Neural progenitor cell (in vitro differentiated cells): Measurements from ENCODE around the gene SMARCA4. TPM values are rescaled to one million over a fixed set of nuclear protein-coding genes. Genes with fewer than 3 reads are reported as not detected.

ENCODE experiments used
- DNase-seq: peaks from one replicate; pipeline ENCODE4 v3.0.0-alpha.2; 2016; ENCODE audit warnings: low spot score
- H2AFZ ChIP-seq: fragments of 200-600 bp; sonication (generic); replicated peaks from 2 replicates; pipeline ENCODE4 v1.6.1; 2016; ENCODE audit warnings: antibody characterized with exemption
- H3F3A ChIP-seq: fragments of 200-600 bp; sonication (generic); 2 replicates; pipeline ENCODE4 v1.6.1; 2016; ENCODE audit warnings: antibody characterized with exemption, low read depth
- H3K27ac ChIP-seq: fragments of 200-600 bp; sonication (generic); 2 replicates; pipeline ENCODE4 v1.5.1; 2016; ENCODE audit warnings: mild to moderate bottlenecking
- H3K27me3 ChIP-seq: fragments of 200-600 bp; sonication (generic); 2 replicates; pipeline ENCODE4 v1.6.1; 2016; ENCODE audit warnings: mild to moderate bottlenecking, moderate library complexity
- H3K36me3 ChIP-seq: fragments of 200-600 bp; sonication (generic); 2 replicates; pipeline ENCODE4 v1.5.1; 2016
- H3K4me1 ChIP-seq: fragments of 200-600 bp; sonication (generic); 2 replicates; pipeline ENCODE4 v1.6.1; 2016; ENCODE audit warnings: mixed run types
- H3K4me2 ChIP-seq: fragments of 200-600 bp; sonication (generic); 2 replicates; pipeline ENCODE4 v1.6.1; 2016
- H3K4me3 ChIP-seq: fragments of 200-600 bp; sonication (generic); 2 replicates; pipeline ENCODE4 v1.5.1; 2016
- H3K79me2 ChIP-seq: fragments of 200-600 bp; sonication (generic); 2 replicates; pipeline ENCODE4 v1.6.1; 2016; ENCODE audit warnings: low read depth
- H3K9ac ChIP-seq: fragments of 200-600 bp; sonication (generic); 2 replicates; pipeline ENCODE4 v1.6.1; 2016
- H3K9me3 ChIP-seq: fragments of 200-600 bp; sonication (generic); 2 replicates; pipeline ENCODE4 v1.5.1; 2016; ENCODE audit warnings: low read depth
- H4K20me1 ChIP-seq: fragments of 200-600 bp; sonication (generic); 2 replicates; pipeline ENCODE4 v1.6.1; 2016; ENCODE audit warnings: low read depth
- H3K27ac Mint-ChIP-seq: 3 replicates; pipeline ENCODE4 v1.8.0; 2021; ENCODE audit warnings: mixed read lengths
- H3K27me3 Mint-ChIP-seq: 2 replicates; pipeline ENCODE4 v1.8.0; 2022; ENCODE audit warnings: low read depth, mild to moderate bottlenecking, inconsistent platforms, moderate library complexity, mixed read lengths; ENCODE audit not compliant: insufficient read depth
- H3K36me3 Mint-ChIP-seq: 3 replicates; pipeline ENCODE4 v1.8.0; 2021; ENCODE audit warnings: mixed read lengths
- H3K4me1 Mint-ChIP-seq: 3 replicates; pipeline ENCODE4 v1.8.0; 2021; ENCODE audit warnings: mixed read lengths
- H3K4me3 Mint-ChIP-seq: 3 replicates; pipeline ENCODE4 v1.8.0; 2021; ENCODE audit warnings: mild to moderate bottlenecking, moderate library complexity, mixed read lengths
- H3K9me3 Mint-ChIP-seq: 3 replicates; pipeline ENCODE4 v1.8.0; 2020; ENCODE audit warnings: mixed read lengths
- CTCF ChIP-seq: fragments of 200-600 bp; sonication (generic); IDR thresholded peaks from 2 replicates; pipeline ENCODE4 v1.5.1; 2017; ENCODE audit warnings: antibody characterized with exemption, mild to moderate bottlenecking
- EZH2 ChIP-seq: fragments of 200-600 bp; sonication (generic); IDR thresholded peaks from 2 replicates; pipeline ENCODE4 v1.6.1; 2017; ENCODE audit warnings: antibody characterized with exemption, mild to moderate bottlenecking, moderate library complexity
- EZH2phosphoT487 ChIP-seq: fragments of 200-600 bp; sonication (generic); IDR thresholded peaks from 2 replicates; pipeline ENCODE4 v1.6.1; 2017; ENCODE audit warnings: antibody characterized with exemption
- total RNA-seq: library from RNA; depleted of rRNA; stranded (reverse); fragments of >200 nt; gene quantifications from 2 replicates; pipeline ENCODE4 v1.2.3, GENCODE V29; 2015; ENCODE audit warnings: low replicate concordance

Gene SMARCA4
- total RNA-seq, 1 donor from 2014 or later, result 169 TPM

- H3K4me1 ChIP-seq, result no peaks in the 10 kb centered on the region
- peaks cover 22% of the 10 kb centered on the region for H3F3A ChIP-seq
- peaks cover 70% of the 10 kb centered on the region for H4K20me1 ChIP-seq
- Mint-ChIP-seq H3K27ac (no peak overlapping the region), H3K4me1 (no peaks in the 10 kb centered on the region), H3K9me3 (no peaks in the 10 kb centered on the region), H3K36me3 (peaks cover 28% of the 10 kb centered on the region), H3K27me3 (peaks cover 4% of the 10 kb centered on the region), H3K4me3 (no peak overlapping the region)
- TF ChIP-seq CTCF, result no peak
- TF ChIP-seq EZH2, result no peak
- no peak for TF ChIP-seq EZH2phosphoT487
- DNase-seq, result no peak
- peaks cover 59% of the 10 kb centered on the region for H3K79me2 ChIP-seq
- H3K27ac ChIP-seq, result no peak overlapping the region
- no peak overlapping the region for H2AFZ ChIP-seq
- H3K4me2 ChIP-seq, result no peak overlapping the region
- H3K27me3 ChIP-seq, result no peaks in the 10 kb centered on the region
- H3K9ac ChIP-seq, result no peak overlapping the region
- H3K36me3 ChIP-seq, result peaks cover 8% of the 10 kb centered on the region
- H3K4me3 ChIP-seq, result no peak overlapping the region
- H3K9me3 ChIP-seq, result no peaks in the 10 kb centered on the region
Measured at GRCh38 chr19:11105014-11105636, 144.3 kb downstream of the SMARCA4 start.

- Mint-ChIP-seq H3K27ac (no peak overlapping the region), H3K36me3 (peaks cover 32% of the 10 kb centered on the region), H3K9me3 (no peaks in the 10 kb centered on the region), H3K27me3 (peaks cover 4% of the 10 kb centered on the region), H3K4me3 (no peak overlapping the region), H3K4me1 (no peaks in the 10 kb centered on the region)
- Histone ChIP-seq H3K36me3 (peaks cover 8% of the 10 kb centered on the region), H3K4me1 (no peaks in the 10 kb centered on the region), H3K9ac (no peak overlapping the region), H3K27ac (no peak overlapping the region), H3K79me2 (peaks cover 55% of the 10 kb centered on the region), H3F3A (peaks cover 13% of the 10 kb centered on the region), H3K4me3 (no peak overlapping the region), H3K4me2 (no peak overlapping the region), H2AFZ (no peak overlapping the region), H3K9me3 (no peaks in the 10 kb centered on the region), H4K20me1 (peaks cover 69% of the 10 kb centered on the region), H3K27me3 (no peaks in the 10 kb centered on the region)
- no peak for DNase-seq
- TF ChIP-seq EZH2phosphoT487 (no peak), EZH2 (no peak), CTCF (no peak)
Measured at GRCh38 chr19:11106477-11106876, 145.6 kb downstream of the SMARCA4 start.

GRCh38 chr19:11108746-11109145 lies 147.9 kb downstream of the SMARCA4 start:
- no peak overlapping the region for H3K4me2 ChIP-seq
- no peaks in the 10 kb centered on the region for H3K4me1 Mint-ChIP-seq
- H3K79me2 ChIP-seq, result peaks cover 36% of the 10 kb centered on the region
- H3K27ac Mint-ChIP-seq, result no peak overlapping the region
- peaks cover 65% of the 10 kb centered on the region for H4K20me1 ChIP-seq
- no peaks in the 10 kb centered on the region for H3K9me3 Mint-ChIP-seq
- H3K27me3 Mint-ChIP-seq, result peaks cover 2% of the 10 kb centered on the region
- no peaks in the 10 kb centered on the region for H3K9me3 ChIP-seq
- H3K4me1 ChIP-seq, result no peaks in the 10 kb centered on the region
- no peaks in the 10 kb centered on the region for H3K27me3 ChIP-seq
- DNase-seq, result no peak
- no peak overlapping the region for H3K4me3 ChIP-seq
- H3K9ac ChIP-seq, result no peak overlapping the region
- H3K36me3 ChIP-seq, result peaks cover 8% of the 10 kb centered on the region
- H2AFZ ChIP-seq, result no peak overlapping the region
- H3F3A ChIP-seq, result peaks cover 10% of the 10 kb centered on the region
- no peak for TF ChIP-seq EZH2
- H3K36me3 Mint-ChIP-seq, result peaks cover 31% of the 10 kb centered on the region
- H3K4me3 Mint-ChIP-seq, result no peak overlapping the region
- no peak overlapping the region for H3K27ac ChIP-seq

GRCh38 chr19:11111117-11111770 lies 150.4 kb downstream of the SMARCA4 start:
- H3K4me1 ChIP-seq, result no peaks in the 10 kb centered on the region
- Mint-ChIP-seq H3K9me3 (no peaks in the 10 kb centered on the region), H3K27ac (no peak overlapping the region), H3K27me3 (peaks cover 6% of the 10 kb centered on the region), H3K4me1 (no peaks in the 10 kb centered on the region), H3K4me3 (no peak overlapping the region), H3K36me3 (peaks cover 36% of the 10 kb centered on the region)
- H3K27ac ChIP-seq, result no peak overlapping the region
- H3K27me3 ChIP-seq, result no peaks in the 10 kb centered on the region
- H3K4me2 ChIP-seq, result no peak overlapping the region
- peaks cover 1% of the 10 kb centered on the region for H3K36me3 ChIP-seq
- H3K9me3 ChIP-seq, result no peaks in the 10 kb centered on the region
- H2AFZ ChIP-seq, result no peak overlapping the region
- H3K9ac ChIP-seq, result no peak overlapping the region
- no peak for TF ChIP-seq EZH2
- no peak for TF ChIP-seq EZH2phosphoT487
- TF ChIP-seq CTCF, result no peak
- peaks cover 15% of the 10 kb centered on the region for H3K79me2 ChIP-seq
- H3K4me3 ChIP-seq, result no peak overlapping the region
- peaks cover 10% of the 10 kb centered on the region for H3F3A ChIP-seq
- no peak for DNase-seq
- peaks cover 51% of the 10 kb centered on the region for H4K20me1 ChIP-seq
